IPS DF 6.9 (cell line): ENCODE results near the gene COL27A1.

Source experiments
- DNase-seq: peaks from one replicate; pipeline ENCODE4 v3.0.0-alpha.2; 2013; ENCODE audit warnings: low read depth, low spot score
- H3K27ac ChIP-seq: one replicate; pipeline ENCODE4 v1.5.1; 2013; ENCODE audit warnings: low read length, control low read depth
- H3K27me3 ChIP-seq: 2 replicates; pipeline ENCODE4 v1.6.1; 2013; ENCODE audit warnings: mild to moderate bottlenecking, low read length; ENCODE audit not compliant: control insufficient read depth, insufficient read depth
- H3K36me3 ChIP-seq: 2 replicates; pipeline ENCODE4 v1.6.1; 2013; ENCODE audit warnings: low read length; ENCODE audit not compliant: control insufficient read depth, insufficient read depth
- H3K4me1 ChIP-seq: 2 replicates; pipeline ENCODE4 v1.6.1; 2013; ENCODE audit warnings: low read length; ENCODE audit not compliant: control insufficient read depth, insufficient read depth
- H3K4me3 ChIP-seq: 2 replicates; pipeline ENCODE4 v1.5.1; 2013; ENCODE audit warnings: mild to moderate bottlenecking, low read length
- H3K9me3 ChIP-seq: 2 replicates; pipeline ENCODE4 v1.6.1; 2013; ENCODE audit warnings: low read length, inconsistent platforms; ENCODE audit not compliant: control insufficient read depth, insufficient read depth
- WGBS: extraction: QIAGEN DNeasy Blood & Tissue Kit; methylation state at CpG from one replicate; pipeline ENCODE4 v1.1.7; 2013; ENCODE audit warnings: mixed read lengths, missing lambda C conversion rate; ENCODE audit not compliant: insufficient read length, insufficient coverage; 5-methylcytosine and 5-hydroxymethylcytosine counted together

Gene COL27A1

DNA sequence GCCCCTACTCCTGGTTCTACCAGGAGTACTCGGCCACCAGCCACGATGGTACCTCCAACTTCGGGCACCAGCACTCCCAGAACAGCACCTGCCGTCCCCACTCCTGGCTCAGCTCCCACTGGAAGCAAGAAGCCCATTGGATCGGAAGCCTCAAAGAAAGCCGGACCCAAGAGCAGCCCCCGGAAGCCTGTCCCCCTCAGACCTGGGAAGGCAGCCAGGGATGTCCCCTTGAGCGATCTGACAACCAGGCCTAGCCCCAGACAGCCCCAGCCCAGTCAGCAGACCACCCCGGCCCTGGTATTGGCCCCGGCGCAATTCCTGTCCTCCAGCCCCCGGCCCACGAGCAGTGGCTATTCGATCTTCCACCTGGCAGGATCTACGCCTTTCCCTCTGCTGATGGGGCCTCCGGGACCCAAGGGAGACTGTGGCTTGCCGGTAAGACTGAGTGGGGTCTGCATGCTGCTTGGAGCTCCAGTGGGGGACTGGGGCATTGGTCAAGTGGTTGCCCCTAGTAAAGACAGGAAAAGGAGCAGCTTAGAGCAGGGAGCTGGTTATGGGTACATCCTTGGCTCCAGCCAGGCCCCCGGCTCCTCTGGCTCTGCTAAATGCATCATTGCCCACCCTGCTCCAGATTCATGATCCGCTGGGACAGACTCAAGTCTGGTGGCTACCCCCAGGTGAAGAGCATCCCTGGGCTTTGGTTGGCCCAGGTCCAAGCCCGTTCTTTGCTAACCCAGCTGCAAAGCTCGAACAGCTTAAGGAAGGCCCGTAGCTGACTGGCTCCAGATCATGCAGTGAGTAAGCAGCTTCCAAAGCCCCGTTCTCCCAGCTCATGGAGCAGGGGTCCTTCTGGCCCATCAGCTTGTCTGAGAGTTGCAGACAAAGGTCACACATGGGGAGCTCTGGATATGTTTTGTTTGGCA is 14.0 kb downstream of the COL27A1 start:
- Histone ChIP-seq H3K4me1 (no peaks in the 10 kb centered on the region), H3K27ac (no peak overlapping the region), H3K9me3 (no peaks in the 10 kb centered on the region), H3K36me3 (peaks cover 5% of the 10 kb centered on the region; the same call in 1 of the 2 replicates), H3K4me3 (no peak overlapping the region), H3K27me3 (no peaks in the 10 kb centered on the region)
- no CpG with 5 or more reads among the region's 23 CpGs for WGBS
- no peak for DNase-seq

GRCh38 chr9:114169952-114170770 is 14.8 kb downstream of the COL27A1 start:
- no peak overlapping the region for H3K27ac ChIP-seq
- H3K36me3 ChIP-seq: peaks cover 5% of the 10 kb centered on the region; the same call in 1 of the 2 replicates
- no CpG with 5 or more reads among the region's 22 CpGs for WGBS
- DNase-seq: no peak
- H3K27me3 ChIP-seq: no peaks in the 10 kb centered on the region
- no peaks in the 10 kb centered on the region for H3K9me3 ChIP-seq
- H3K4me1 ChIP-seq: no peaks in the 10 kb centered on the region
- H3K4me3 ChIP-seq: no peak overlapping the region

DNA sequence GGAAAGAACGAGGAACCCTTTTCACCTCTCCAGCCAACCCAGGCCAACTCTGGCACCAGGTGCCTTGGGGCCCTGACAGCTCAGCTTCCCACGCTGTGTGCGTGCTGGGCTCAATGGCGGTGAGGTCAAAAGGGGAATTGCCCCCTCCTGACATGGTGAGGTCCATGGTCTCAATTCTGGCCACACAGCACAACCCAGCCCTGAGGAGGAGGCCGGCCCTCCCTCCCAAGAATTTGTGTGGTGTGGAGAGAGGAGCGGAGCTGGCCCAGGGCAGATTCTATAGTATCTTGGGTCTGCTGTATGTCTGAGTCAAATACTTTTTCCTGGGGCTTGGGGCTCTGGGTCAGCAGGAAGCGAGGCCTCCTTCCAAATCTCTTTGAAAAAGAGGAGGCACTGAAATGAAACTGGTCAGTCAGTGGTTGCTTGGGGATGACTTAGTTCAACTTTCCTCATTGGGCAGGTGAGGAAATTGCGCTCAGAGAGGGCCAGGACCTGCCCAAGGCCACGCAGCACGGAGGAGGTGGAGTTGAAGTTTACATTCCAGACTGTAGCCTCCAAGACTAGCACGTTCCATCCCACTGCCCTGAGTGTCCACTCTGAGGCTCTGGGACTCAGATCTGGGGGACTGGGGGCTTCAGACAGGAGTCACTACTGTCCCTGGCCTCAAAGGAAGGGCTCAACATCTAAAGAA is 15.6 kb downstream of the COL27A1 start:
- Histone ChIP-seq H3K36me3 (peaks cover 5% of the 10 kb centered on the region; the same call in 1 of the 2 replicates), H3K4me3 (no peak overlapping the region), H3K4me1 (no peaks in the 10 kb centered on the region), H3K27me3 (no peaks in the 10 kb centered on the region), H3K9me3 (no peaks in the 10 kb centered on the region), H3K27ac (no peak overlapping the region)
- no peak for DNase-seq
- no CpG with 5 or more reads among the region's 11 CpGs for WGBS

DNA sequence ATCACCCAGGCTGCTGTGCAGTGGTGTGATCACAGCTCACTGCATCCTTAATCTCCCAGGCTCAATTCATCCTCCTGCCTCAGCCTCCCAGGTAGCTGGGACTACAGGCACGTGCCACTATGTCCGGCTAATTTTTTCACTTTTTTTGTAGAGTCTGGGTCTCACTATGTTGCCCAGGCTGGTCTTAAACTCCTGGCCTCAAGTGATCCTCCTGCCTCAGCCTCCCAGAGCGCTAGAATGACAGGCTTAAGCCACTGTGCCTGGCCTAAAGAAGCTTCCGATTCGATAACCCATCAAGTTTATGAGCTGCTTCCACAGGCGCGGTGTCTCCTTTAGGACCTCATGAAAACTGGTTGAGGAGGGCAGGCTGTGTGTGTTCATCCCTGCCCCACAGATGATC is 16.2 kb downstream of the COL27A1 start:
- H3K27me3 ChIP-seq: no peaks in the 10 kb centered on the region
- no peaks in the 10 kb centered on the region for H3K4me1 ChIP-seq
- no peaks in the 10 kb centered on the region for H3K9me3 ChIP-seq
- DNase-seq: no peak
- H3K4me3 ChIP-seq: no peak overlapping the region
- no CpG with 5 or more reads among the region's 7 CpGs for WGBS
- H3K27ac ChIP-seq: no peak overlapping the region
- peaks cover 5% of the 10 kb centered on the region; the same call in 1 of the 2 replicates for H3K36me3 ChIP-seq

- Histone ChIP-seq H3K27ac (no peak overlapping the region), H3K27me3 (no peaks in the 10 kb centered on the region), H3K4me3 (no peak overlapping the region), H3K9me3 (no peaks in the 10 kb centered on the region), H3K4me1 (no peaks in the 10 kb centered on the region), H3K36me3 (no peaks in the 10 kb centered on the region)
- no CpG with 5 or more reads among the region's 20 CpGs for WGBS
- DNase-seq: no peak
These were observed 17.9 kb downstream of the COL27A1 start for GRCh38 chr9:114172981-114173833.

DNA sequence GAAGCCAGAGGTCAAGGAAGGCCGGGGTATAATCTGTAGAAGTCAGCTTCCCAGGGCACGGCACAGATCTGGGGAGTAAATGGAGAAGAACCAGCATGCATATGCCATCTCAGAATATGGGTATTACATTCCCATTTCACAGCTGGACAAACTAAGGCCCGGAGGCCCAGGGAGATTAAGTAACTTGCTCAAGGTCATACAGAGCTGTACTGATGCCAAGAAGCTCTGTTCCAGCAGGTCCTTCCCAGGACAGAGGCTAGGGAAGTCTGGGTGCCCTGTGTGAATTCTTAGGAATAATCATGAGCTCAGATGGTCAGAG is 19.2 kb downstream of the COL27A1 start:
- no peaks in the 10 kb centered on the region for H3K27me3 ChIP-seq

GRCh38 chr9:114174876-114175771 is 19.8 kb downstream of the COL27A1 start:
- no peak for DNase-seq
- H3K27ac ChIP-seq: no peak overlapping the region
- no peaks in the 10 kb centered on the region for H3K36me3 ChIP-seq
- H3K27me3 ChIP-seq: no peaks in the 10 kb centered on the region
- no peak overlapping the region for H3K4me3 ChIP-seq
- no peaks in the 10 kb centered on the region for H3K4me1 ChIP-seq
- no peaks in the 10 kb centered on the region for H3K9me3 ChIP-seq
- no CpG with 5 or more reads among the region's 26 CpGs for WGBS

More for the DNA sequence above, 19.2 kb downstream of the COL27A1 start:
- no peaks in the 10 kb centered on the region for H3K4me1 ChIP-seq
- H3K4me3 ChIP-seq: no peak overlapping the region
- DNase-seq: no peak
- WGBS: no CpG with 5 or more reads among the region's 3 CpGs
- H3K9me3 ChIP-seq: no peaks in the 10 kb centered on the region
- H3K36me3 ChIP-seq: no peaks in the 10 kb centered on the region
- no peak overlapping the region for H3K27ac ChIP-seq

- Histone ChIP-seq H3K36me3 (no peaks in the 10 kb centered on the region), H3K4me1 (no peaks in the 10 kb centered on the region), H3K9me3 (no peaks in the 10 kb centered on the region), H3K4me3 (no peak overlapping the region), H3K27me3 (no peaks in the 10 kb centered on the region), H3K27ac (no peak overlapping the region)
- DNase-seq: no peak
- WGBS: no CpG with 5 or more reads among the region's 11 CpGs
These were observed 21.4 kb downstream of the COL27A1 start for GRCh38 chr9:114176624-114177291.
